KMS-11 (cell line): ENCODE results near the gene COX7A2L.
A peak's percentile ranks its signal among the peaks of the same experiment; 100 is the strongest.
"Not testable (repeated sequence)": the region's sequence is repeated elsewhere in the genome, so short reads cannot be mapped to it uniquely, and the experiment has no call there.

ENCODE experiments used
- H2AFZ ChIP-seq: fragments of 200-600 bp; sonication (generic); 2 replicates; pipeline ENCODE4 v1.6.1; 2016; ENCODE audit warnings: antibody characterized with exemption, mixed run types, low read depth
- H3K27ac ChIP-seq: fragments of 200-600 bp; sonication (generic); 2 replicates; pipeline ENCODE4 v1.6.1; 2016; ENCODE audit warnings: mild to moderate bottlenecking, mixed run types
- H3K27me3 ChIP-seq: fragments of 200-600 bp; sonication (generic); 2 replicates; pipeline ENCODE4 v1.6.1; 2017; ENCODE audit warnings: mild to moderate bottlenecking, low read depth, mixed run types, moderate library complexity; ENCODE audit not compliant: insufficient read depth
- H3K36me3 ChIP-seq: fragments of 200-600 bp; sonication (generic); 2 replicates; pipeline ENCODE4 v1.6.1; 2017; ENCODE audit warnings: mild to moderate bottlenecking, mixed run types; ENCODE audit not compliant: insufficient read depth
- H3K4me1 ChIP-seq: fragments of 200-600 bp; sonication (generic); 2 replicates; pipeline ENCODE4 v1.6.1; 2016; ENCODE audit warnings: mild to moderate bottlenecking, low read depth, mixed run types; ENCODE audit not compliant: poor library complexity, severe bottlenecking
- H3K4me2 ChIP-seq: fragments of 200-600 bp; sonication (generic); 2 replicates; pipeline ENCODE4 v1.7.0; 2016; ENCODE audit warnings: mild to moderate bottlenecking, mixed run types
- H3K4me3 ChIP-seq: fragments of 200-600 bp; sonication (generic); IDR thresholded peaks from 2 replicates; pipeline ENCODE4 v1.6.1; 2017; ENCODE audit warnings: low read depth, low read length, mixed read lengths; ENCODE audit not compliant: insufficient read depth
- H3K79me2 ChIP-seq: fragments of 200-600 bp; sonication (generic); 2 replicates; pipeline ENCODE4 v1.6.1; 2016; ENCODE audit warnings: low read depth, mixed run types; ENCODE audit not compliant: insufficient read depth
- H3K9ac ChIP-seq: fragments of 200-600 bp; sonication (generic); 2 replicates; pipeline ENCODE4 v1.6.1; 2016; ENCODE audit warnings: mild to moderate bottlenecking, mixed run types
- H4K20me1 ChIP-seq: fragments of 200-600 bp; sonication (generic); 2 replicates; pipeline ENCODE4 v1.6.1; 2016; ENCODE audit warnings: mild to moderate bottlenecking, mixed run types; ENCODE audit not compliant: insufficient read depth
- TF ChIP-seq, protein P1 (sequence below): fragments of 200-600 bp; sonication (generic); conservative IDR thresholded peaks from 2 replicates; pipeline ENCODE4 v1.6.1; 2017; ENCODE audit warnings: low read depth, mild to moderate bottlenecking, antibody characterized with exemption, low read length, moderate library complexity, mixed read lengths

Gene COX7A2L

DNA sequence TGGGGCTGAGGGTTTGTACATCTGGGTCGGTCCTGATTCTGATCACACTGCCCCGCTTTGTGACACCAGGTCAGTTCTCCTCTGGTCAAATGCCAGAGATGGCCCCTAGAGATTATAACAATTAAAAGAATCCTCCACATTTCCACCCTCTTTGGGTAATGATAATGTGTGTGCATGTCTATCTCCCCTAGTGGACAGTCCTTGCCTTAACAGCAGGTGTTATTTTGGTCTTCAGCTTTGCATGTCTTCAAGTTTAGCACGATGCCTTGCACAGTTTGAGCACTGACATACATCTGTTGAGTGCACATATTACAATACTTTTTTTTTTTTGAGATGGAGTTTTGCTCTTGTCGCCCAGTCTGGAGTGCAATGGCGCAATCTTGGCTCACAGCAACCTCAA is 25.7 kb upstream of the COX7A2L start:
- TF ChIP-seq, protein P1, sequence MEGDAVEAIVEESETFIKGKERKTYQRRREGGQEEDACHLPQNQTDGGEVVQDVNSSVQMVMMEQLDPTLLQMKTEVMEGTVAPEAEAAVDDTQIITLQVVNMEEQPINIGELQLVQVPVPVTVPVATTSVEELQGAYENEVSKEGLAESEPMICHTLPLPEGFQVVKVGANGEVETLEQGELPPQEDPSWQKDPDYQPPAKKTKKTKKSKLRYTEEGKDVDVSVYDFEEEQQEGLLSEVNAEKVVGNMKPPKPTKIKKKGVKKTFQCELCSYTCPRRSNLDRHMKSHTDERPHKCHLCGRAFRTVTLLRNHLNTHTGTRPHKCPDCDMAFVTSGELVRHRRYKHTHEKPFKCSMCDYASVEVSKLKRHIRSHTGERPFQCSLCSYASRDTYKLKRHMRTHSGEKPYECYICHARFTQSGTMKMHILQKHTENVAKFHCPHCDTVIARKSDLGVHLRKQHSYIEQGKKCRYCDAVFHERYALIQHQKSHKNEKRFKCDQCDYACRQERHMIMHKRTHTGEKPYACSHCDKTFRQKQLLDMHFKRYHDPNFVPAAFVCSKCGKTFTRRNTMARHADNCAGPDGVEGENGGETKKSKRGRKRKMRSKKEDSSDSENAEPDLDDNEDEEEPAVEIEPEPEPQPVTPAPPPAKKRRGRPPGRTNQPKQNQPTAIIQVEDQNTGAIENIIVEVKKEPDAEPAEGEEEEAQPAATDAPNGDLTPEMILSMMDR, result peak; percentile 67
- no peaks in the 10 kb centered on the region for H3K36me3 ChIP-seq
- H3K4me3 ChIP-seq, result no peak overlapping the region
- no peak overlapping the region for H3K27ac ChIP-seq
- no peak overlapping the region for H2AFZ ChIP-seq
- H3K79me2 ChIP-seq, result no peaks in the 10 kb centered on the region
- no peak overlapping the region for H3K9ac ChIP-seq
- H3K4me1 ChIP-seq, result no peaks in the 10 kb centered on the region
- H3K4me2 ChIP-seq, result no peak overlapping the region
- H4K20me1 ChIP-seq, result no peaks in the 10 kb centered on the region
- H3K27me3 ChIP-seq, result no peaks in the 10 kb centered on the region

DNA sequence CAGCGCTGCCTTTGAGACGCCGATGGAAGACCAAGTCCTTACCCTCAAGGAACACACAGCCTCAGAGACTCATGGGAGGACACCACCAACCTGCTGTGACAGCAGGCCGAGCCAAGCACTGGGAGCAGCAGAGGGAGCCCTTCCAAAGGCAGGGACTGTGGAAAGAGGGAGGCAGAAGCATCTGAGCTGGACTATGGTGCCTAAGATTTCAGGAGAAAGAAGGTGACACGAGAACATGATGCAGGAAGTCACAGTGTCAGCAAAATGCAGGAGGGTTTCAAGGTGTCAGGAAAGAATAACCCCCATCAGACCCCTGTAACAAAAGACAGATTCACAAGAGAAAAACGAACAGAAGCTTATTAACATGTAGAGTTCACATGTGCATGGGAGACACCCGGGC is 24.2 kb upstream of the COX7A2L start:
- no peaks in the 10 kb centered on the region for H3K79me2 ChIP-seq
- H3K36me3 ChIP-seq, result no peaks in the 10 kb centered on the region
- H3K4me2 ChIP-seq, result no peak overlapping the region
- no peaks in the 10 kb centered on the region for H3K27me3 ChIP-seq
- H3K4me1 ChIP-seq, result no peaks in the 10 kb centered on the region
- no peak overlapping the region for H3K27ac ChIP-seq
- TF ChIP-seq, protein P1, result no peak
- H2AFZ ChIP-seq, result no peak overlapping the region
- H3K4me3 ChIP-seq, result no peak overlapping the region
- H3K9ac ChIP-seq, result no peak overlapping the region
- no peaks in the 10 kb centered on the region for H4K20me1 ChIP-seq

DNA sequence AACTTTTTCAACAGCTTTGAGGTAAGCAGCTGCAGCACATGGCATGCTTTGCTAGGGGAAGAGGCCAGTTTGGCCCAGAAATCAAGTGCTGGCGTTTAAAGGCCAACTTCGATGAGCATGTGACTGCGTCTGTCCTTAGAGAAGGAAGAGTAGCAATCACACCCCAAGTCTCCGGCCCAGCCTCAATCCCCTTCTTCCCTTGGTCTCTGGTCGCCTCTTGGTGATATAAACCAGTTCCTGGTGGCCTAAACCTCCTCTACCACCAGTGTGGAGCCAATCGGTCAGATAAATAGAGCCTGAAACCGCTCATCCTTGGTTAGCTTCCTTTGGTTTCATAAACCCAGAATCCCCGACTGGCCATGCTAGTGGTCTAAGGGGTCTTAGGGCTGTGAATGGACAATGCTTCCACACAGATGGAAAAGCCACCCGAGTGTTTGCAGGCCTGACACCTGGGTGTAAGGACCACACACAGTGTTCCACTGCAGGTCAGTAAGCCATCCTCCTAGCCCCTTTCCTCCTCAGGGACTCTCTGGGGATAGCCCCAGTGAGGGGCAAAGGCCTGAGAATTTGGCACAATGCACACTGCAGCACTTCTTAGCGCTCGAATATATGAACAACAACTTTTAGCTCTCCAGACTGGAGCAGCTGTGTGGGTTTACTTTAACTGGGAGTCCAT is 23.0 kb upstream of the COX7A2L start:
- Histone ChIP-seq H3K9ac (no peak overlapping the region), H3K4me3 (no peak overlapping the region), H3K27me3 (no peaks in the 10 kb centered on the region)

DNA sequence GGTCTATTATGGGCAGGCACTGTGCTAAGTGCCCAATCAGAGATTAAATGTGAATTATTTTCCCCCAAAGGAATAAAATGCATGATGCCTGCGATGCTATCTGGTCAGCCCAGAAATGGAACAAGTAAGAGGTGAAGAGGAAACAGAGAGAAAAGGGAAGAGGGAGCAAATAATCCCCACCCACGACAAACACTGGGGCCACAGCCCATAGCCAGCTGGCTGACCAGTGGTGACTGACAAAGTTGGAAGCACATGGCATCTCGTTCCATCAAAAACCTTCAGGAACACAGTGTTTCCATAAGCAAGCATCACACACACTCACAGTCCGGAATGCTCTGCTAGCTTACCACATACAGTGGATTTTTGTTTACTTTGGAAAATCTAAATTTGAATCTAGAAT is 21.1 kb upstream of the COX7A2L start:
- no peaks in the 10 kb centered on the region for H3K27me3 ChIP-seq
- H3K4me1 ChIP-seq, result no peaks in the 10 kb centered on the region
- H3K4me2 ChIP-seq, result no peak overlapping the region
- H3K36me3 ChIP-seq, result no peaks in the 10 kb centered on the region
- H3K79me2 ChIP-seq, result no peaks in the 10 kb centered on the region
- H3K27ac ChIP-seq, result no peak overlapping the region
- TF ChIP-seq, protein P1, result no peak
- no peak overlapping the region for H3K9ac ChIP-seq
- no peaks in the 10 kb centered on the region for H4K20me1 ChIP-seq
- H3K4me3 ChIP-seq, result no peak overlapping the region
- H2AFZ ChIP-seq, result no peak overlapping the region

More for the DNA sequence above, 23.0 kb upstream of the COX7A2L start:
- H3K36me3 ChIP-seq, result no peaks in the 10 kb centered on the region
- no peaks in the 10 kb centered on the region for H4K20me1 ChIP-seq
- H2AFZ ChIP-seq, result no peak overlapping the region
- H3K4me1 ChIP-seq, result no peaks in the 10 kb centered on the region
- TF ChIP-seq, protein P1, result no peak
- H3K79me2 ChIP-seq, result no peaks in the 10 kb centered on the region
- no peak overlapping the region for H3K4me2 ChIP-seq
- H3K27ac ChIP-seq, result no peak overlapping the region

DNA sequence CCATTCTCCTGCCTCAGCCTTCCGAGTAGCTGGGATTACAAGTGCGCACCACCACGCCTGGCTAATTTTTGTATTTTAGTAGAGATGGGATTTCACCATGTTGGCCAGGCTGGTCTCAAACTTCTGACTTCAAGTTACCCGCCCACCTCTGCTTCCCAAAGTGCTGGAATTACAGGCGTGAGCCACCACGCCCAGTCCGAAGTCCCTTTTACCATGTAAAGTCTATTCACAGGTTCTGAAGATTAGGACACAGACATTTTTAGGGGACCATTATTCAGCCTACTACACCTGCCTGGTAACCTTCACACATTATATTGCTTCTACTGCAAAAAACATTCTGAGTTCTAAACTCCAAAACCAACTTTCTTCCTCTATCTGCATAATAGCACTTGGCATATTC is 19.0 kb upstream of the COX7A2L start:
- H3K79me2 ChIP-seq, H3K4me1 ChIP-seq, H3K27me3 ChIP-seq, H3K9ac ChIP-seq, H2AFZ ChIP-seq, H3K36me3 ChIP-seq, H3K4me2 ChIP-seq, H4K20me1 ChIP-seq, H3K4me3 ChIP-seq, H3K27ac ChIP-seq: not testable (repeated sequence)
